Hepatic stellate cell (primary cell): ENCODE results near the gene ZNF350.
A peak's percentile ranks its signal among the peaks of the same experiment; 100 is the strongest.
"Not testable (repeated sequence)": the region's sequence is repeated elsewhere in the genome, so short reads cannot be mapped to it uniquely, and the experiment has no call there.

Experiments
- DNase-seq: peaks from one replicate; pipeline ENCODE4 v3.0.0; 2011; ENCODE audit warnings: low spot score

The ZNF350 gene

GRCh38 chr19:51986309-51987291, at the start of gene ZNF350:
ZNF350 (minus strand) TSS chr19:51986840; CDS start chr19:51974360, 12,480 bp downstream.
- DNase-seq = peak; percentile 76

GRCh38 chr19:52034051-52034728, 47.5 kb upstream of the ZNF350 start:
- no peak for DNase-seq

GRCh38 chr19:52028780-52029123, 42.1 kb upstream of the ZNF350 start:
- no peak for DNase-seq

GRCh38 chr19:52028027-52028779, 41.6 kb upstream of the ZNF350 start, which contains the start of gene ZNF614:
ZNF614 (minus strand) TSS chr19:52028379; CDS start chr19:52025745, 2,634 bp downstream.
- DNase-seq = peak; percentile 88

GRCh38 chr19:52026255-52026990, 39.8 kb upstream of the ZNF350 start:
- not testable (repeated sequence) for DNase-seq

- DNase-seq = not testable (repeated sequence)
Measured at GRCh38 chr19:52024478-52024877, 37.8 kb upstream of the ZNF350 start.

- DNase-seq = no peak
Measured at GRCh38 chr19:52022193-52022592, 35.6 kb upstream of the ZNF350 start.

- DNase-seq = no peak
Measured at GRCh38 chr19:52020506-52020905, 33.9 kb upstream of the ZNF350 start.

GRCh38 chr19:52010674-52011073, 24.0 kb upstream of the ZNF350 start:
- no peak for DNase-seq

- peak; percentile 71 for DNase-seq
Measured at GRCh38 chr19:52007806-52008557, 21.3 kb upstream of the ZNF350 start, which contains the start of gene ZNF615. ZNF615 (minus strand) TSS chr19:52008211; CDS start chr19:52003711, 4,500 bp downstream.

- peak; percentile 7 for DNase-seq
Measured at GRCh38 chr19:52007451-52007805, 20.8 kb upstream of the ZNF350 start.

- no peak for DNase-seq
Measured at GRCh38 chr19:51994048-51994644, 7.5 kb upstream of the ZNF350 start.

GRCh38 chr19:51993422-51993821, 6.8 kb upstream of the ZNF350 start:
- no peak for DNase-seq

GRCh38 chr19:51983361-51983760, 3.3 kb downstream of the ZNF350 start:
- no peak for DNase-seq

GRCh38 chr19:51980926-51981325, 5.7 kb downstream of the ZNF350 start:
- not testable (repeated sequence) for DNase-seq

- DNase-seq = no peak
Measured at GRCh38 chr19:51980116-51980736, 6.4 kb downstream of the ZNF350 start.

- no peak for DNase-seq
Measured at GRCh38 chr19:51978882-51979281, 7.8 kb downstream of the ZNF350 start.

GRCh38 chr19:51977346-51977745, 9.3 kb downstream of the ZNF350 start:
- DNase-seq = no peak

GRCh38 chr19:51976852-51977251, 9.8 kb downstream of the ZNF350 start:
- no peak for DNase-seq

- not testable (repeated sequence) for DNase-seq
Measured at GRCh38 chr19:51975787-51976186, 10.9 kb downstream of the ZNF350 start.
